Skin of body (tissue), 2 donors: ENCODE results near the gene MACO1. TPM values are rescaled to one million over a fixed set of nuclear protein-coding genes. Genes with fewer than 3 reads are reported as not detected.
"Not testable (repeated sequence)": the region's sequence is repeated elsewhere in the genome, so short reads cannot be mapped to it uniquely, and the experiment has no call there.

Experiments used
- DNase-seq: peaks from one replicate; lab custom pipeline; 2025; lab: John Stamatoyannopoulos, UW
- total RNA-seq: library from RNA; depleted of rRNA; stranded (reverse); fragments of >200 nt; gene quantifications from one replicate; pipeline ENCODE4 v1.2.3, GENCODE V29; 2014

The MACO1 gene
- total RNA-seq, 1 donor from 2014 or later = 13.1 TPM

DNA sequence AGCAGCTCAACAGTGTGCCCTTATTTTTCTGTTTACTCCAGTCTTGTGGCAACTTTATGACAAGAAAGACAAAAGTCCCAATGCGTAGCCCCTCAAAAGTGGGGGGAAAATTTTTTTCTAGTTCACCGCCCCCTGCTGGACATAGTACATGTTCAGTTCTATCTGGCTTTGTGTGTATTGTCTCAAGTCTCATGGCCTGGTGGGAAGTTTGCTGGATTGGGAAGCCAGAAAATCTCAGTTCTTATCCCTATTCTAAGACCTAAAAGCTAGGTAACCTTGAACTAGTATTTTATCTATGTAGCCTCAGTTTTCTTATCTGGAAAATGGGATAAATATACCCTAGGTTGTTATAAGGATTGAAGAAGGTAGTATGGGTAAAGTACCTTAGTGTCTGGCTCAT lies 56.9 kb downstream of the MACO1 start:
- DNase-seq = no peak

DNA sequence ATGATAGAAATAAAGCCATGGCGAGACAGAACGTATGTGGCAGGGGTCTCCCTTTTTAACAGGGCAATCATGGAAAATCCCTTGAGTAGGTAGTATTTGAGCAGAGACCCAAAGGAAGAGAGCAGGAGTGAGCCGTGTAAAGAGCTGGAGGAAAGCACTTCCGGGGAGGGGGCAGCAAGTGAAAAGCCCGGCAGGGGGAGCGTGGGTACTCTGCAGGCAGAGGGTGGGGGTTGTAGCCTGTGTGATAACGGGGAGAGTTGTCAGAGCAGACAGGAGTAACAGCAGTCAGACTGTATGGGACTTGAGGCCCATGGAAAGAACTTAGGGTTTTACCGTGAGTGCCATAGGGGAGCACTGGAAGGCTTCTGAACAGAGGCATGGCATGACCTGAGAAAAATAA lies 61.6 kb downstream of the MACO1 start:
- no peak for DNase-seq

DNA sequence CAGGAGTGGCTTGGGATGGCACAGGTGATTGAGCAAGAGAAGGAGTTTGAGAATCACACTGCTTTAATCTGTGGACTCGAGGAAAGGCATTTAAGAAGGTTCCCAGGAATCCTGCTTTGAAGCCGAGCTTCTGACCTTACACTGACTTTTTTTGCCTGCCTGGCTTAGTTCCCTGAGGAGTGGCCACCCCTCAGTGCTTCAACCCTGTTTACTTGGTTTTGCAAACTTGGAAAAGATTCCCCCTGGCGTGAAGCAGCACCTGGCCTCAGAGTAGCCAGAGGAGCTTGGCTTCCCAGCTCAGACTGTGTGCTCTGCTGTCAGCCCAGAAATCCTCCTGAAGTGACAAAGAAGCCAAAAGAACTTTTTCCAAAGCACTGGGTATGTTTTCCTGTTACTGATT lies 64.3 kb downstream of the MACO1 start:
- no peak for DNase-seq

DNA sequence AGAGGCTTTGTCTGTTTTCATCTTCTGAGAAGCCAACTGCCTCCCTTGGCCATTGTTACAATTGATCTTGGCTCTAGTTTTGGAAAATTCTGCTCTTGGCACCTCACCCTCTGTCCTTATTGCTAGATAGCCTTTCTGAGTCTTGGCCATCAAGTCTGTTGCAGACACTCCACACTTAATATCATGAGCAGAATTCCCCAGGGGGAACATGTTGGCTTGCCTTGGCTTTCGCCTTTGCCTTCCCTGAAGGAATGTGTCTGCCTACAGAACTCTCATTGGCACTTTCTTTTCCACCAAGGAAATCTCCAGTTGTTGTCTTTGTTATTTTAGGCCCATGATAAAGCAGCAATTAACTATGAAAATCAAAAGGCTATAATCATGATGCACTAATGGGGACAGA lies 70.0 kb downstream of the MACO1 start:
- DNase-seq = no peak

DNA sequence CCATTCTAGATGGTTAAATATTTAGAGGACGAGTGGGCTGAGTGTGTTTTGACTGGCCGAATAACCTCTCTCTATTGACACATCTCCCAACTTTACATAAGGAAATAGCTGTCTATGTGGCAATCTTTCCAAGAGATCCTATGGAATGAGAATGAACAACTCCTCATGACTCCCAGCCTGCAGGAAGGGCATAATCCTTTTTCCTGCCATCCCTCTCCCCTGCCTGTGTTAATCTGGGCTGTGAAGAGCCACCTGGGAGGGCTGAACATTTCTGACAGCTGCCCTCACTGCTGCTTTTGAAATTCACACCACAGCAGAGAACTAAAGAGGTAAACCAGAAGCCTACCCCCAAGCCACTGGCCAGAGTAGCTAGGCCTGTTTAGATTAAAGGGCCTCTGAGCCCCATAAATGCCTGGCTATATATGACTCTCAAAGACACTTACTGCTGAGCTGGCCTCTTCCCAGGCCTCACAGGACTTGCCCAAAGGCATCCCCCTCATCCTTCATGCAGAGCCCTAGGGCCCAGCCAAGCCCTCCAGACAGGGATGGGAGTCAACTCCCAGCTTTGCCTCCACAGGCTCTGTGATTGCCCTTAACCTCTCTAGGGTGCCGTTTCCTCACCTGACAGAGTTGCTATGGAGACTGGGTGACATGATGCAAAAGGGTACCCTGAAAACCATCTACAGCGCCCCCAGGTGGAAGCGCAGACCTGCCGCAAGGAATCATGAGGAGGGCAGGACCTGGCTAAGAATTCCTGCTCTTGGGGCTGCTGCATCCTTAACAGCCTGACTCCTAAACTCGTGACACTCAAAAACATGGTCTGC lies 70.8 kb downstream of the MACO1 start:
- DNase-seq = no peak

DNA sequence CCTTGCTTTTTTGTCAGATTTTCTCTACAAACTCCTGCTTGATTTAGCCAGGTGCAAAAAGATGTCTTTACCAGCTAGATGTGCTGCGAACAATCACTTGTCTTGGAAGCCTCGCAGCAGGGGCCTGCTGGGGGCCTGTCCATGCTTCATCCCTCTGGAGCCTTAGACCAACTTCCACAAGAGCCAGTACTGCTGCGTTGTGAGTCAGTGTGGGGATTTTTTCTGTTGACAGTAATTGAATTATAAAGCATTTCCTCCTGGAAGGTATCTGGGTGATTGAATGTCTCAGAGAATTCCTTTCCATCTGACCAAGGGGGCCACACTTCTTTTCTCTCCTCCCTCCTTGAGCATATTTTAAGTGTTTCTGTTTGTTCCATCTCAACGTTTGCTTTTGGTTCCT lies 72.3 kb downstream of the MACO1 start:
- no peak for DNase-seq

DNA sequence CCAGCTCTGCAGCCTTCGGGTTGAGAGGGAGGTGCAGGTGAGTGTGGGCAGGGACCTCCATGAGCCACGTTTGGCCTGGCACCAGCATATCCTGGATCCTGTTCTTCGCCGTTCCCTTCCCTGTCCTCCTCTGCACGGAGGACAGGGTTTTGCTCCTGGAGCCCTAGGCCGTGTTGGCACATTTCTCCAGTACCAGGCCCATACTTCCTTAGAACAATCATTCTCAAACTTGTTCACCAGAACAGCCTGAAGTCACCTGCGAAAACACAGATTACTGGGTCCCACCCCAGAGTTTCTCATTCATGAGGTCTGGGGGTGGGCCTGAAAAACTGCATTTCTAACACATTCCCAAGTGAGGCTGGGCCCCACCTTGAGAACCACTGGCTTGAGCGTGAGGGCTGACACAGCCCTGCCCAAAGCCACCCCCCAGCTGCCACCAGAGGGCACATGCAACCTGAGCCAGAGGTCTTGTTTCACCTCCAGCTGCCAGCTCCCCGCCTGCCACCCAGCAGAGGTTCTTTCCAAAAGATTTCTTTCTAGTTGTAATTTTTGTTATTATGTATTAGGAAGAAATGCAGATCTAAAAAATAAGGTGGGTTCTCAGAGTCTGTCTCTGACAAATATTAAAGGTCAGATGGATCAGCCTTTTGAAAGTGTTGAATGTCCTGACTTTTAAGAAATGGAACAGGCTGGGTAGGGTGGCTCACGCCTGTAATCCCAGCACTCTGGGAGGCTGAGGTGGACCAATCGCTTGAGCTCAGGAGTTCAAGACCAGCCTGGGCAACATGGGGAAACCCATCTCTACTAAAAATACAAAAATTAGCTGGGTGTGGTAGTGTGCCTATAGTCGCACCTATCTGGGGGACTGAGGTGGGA lies 73.1 kb downstream of the MACO1 start:
- DNase-seq = no peak

DNA sequence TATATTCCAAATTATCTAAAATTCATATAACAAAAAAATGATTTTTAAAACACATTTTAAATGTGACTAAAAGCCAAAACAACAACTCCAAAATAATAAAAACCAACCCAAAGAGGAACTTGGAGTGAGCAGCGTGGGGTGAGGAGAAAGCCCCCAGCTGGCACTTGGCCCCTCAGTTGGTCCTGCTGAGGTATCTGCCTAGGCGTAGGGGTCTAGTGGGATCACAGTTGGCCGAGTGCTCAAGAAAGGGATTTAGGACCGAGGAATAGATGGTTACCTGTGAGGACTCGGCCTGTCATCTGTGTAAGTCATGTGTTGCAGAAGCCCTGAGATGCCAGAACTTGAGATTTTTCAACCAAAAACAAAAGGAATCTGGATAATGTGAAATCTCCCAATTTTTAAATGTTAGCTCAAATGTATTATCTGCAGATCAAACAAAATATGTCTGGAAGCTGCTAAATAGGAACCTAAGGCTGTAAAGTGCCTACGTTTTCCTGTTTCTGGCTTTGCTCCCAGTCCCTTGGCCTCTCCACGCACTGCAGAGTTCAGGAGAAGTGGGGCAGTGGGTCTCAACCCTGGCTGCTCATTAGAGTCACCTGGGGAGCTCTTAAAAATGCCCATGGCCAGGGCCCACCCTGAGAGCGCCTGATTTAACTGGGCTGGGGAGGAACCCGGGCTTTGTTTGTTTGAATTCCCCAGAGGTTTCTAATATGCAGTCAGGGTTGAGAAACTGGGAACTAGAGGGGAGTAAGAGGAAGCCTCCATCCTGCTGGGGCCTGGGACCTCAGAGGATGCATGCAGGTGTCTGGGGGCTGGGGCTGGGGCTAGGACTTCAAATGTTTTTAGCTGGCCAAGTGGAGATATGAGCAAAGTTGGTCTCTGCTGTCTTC lies 74.3 kb downstream of the MACO1 start:
- no peak for DNase-seq

DNA sequence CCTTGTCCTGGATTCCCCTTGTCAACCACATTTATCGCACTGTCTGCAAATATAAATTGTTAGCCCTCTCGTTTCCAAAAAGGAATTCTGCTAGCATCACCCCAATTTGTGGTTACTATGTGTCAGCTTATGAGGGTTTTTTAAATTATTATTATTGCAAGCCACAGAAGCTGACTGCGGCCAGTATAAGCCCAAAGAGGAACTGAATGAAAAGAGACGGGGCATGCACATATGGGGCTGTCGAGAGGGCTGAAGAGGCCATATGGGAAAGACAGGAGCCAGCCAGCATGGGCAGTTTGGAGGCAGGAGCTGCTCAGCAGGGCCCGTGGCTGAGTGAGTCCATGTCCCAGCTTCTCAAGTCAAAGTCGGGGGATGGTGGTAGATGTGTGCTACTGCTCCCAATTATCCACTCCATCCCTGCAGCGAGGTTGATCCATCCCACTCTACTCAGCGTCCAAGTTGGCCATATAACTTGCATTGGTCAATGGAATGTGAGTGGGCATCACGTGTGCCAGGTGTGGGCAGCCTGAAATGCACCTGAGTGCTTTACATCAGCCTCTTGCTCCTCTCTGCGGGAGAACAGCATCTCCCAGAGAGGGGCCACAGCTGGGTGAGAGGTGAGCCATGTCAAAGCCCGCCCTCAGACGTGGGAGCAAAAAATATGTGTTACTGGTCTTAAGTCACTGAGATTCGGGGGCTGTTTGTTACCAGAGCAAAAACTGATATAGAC lies 75.1 kb downstream of the MACO1 start:
- DNase-seq = no peak

DNA sequence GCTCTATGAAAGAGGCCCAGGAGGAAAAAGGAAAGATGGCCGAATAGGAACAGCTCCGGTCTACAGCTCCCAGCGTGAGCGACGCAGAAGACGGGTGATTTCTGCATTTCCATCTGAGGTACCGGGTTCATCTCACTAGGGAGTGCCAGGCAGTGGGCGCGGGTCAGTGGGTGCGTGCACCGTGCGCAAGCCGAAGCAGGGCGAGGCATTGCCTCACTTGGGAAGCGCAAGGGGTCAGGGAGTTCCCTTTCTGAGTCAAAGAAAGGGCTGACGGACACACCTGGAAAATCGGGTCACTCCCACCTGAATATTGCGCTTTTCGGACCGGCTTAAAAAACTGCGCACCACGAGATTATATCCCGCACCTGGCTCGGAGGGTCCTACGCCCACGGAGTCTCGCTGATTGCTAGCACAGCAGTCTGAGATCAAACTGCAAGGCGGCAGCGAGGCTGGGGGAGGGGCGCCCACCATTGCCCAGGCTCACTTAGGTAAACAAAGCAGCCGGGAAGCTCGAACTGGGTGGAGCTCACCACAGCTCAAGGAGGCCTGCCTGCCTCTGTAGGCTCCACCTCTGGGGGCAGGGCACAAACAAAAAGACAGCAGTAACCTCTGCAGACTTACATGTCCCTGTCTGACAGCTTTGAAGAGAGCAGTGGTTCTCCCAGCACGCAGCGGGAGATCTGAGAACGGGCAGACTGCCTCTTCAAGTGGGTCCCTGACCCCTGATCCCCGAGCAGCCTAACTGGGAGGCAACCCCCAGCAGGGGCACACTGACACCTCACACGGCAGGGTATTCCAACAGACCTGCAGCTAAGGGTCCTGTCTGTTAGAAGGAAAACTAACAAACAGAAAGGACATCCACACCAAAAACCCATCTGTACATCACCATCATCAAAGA lies 76.1 kb downstream of the MACO1 start:
- not testable (repeated sequence) for DNase-seq

DNA sequence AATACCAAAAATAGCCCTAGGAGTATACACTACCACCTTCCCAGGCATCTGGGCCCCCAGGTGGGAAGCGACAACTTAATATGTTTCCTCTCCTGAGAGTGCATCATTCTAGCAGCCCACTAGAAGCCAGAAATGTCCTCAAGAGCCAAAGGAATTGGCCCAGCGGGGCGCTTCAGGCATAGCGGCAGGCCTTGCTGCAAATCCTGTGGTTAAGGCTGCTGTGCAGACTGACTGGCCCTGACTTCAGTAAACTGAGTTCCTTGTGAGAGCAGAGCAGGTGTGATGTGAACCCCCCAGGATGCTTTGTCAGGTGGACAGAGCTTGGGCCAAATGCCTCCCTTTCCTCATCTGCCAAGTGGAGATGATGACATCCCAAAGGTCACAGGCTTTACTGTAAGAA lies 83.0 kb downstream of the MACO1 start:
- DNase-seq = no peak

DNA sequence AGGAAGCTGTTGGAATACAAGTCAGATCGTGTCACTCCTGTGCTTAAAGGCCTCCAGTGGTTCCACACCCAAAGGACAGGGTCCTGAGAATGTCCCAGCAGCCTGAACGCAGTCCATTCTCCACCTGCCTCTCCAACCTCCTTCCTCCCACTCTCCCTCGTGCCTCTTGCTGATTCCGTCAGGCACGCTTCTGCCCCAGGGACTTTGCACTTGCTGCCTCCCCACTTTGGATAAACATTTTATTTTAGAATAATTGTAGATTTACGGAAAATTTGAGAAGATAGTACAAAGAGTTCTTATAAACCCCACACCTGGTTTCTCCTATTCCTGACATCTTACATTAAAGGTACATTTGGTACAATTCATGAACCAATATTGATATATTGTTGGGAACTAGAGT lies 84.3 kb downstream of the MACO1 start:
- no peak for DNase-seq

DNA sequence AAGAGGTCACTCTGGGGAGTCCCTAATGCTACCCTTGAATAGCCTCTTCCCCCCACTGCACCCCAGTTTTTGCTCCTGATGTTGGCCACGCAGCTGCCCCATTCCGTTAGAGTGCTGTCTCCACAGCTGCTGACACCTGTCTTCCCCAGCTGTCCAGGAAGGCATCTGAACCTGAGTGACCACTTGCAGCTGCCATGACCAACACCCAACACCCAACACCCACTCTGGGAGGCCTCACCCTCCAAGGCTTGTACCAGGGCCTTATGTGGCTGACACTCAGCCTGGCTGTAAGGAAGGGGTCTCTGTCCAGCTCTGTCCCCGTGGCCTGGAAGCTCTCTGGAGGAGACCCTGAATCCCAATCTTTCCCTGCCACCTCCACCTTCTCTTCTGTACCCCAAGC lies 86.0 kb downstream of the MACO1 start:
- DNase-seq = no peak

DNA sequence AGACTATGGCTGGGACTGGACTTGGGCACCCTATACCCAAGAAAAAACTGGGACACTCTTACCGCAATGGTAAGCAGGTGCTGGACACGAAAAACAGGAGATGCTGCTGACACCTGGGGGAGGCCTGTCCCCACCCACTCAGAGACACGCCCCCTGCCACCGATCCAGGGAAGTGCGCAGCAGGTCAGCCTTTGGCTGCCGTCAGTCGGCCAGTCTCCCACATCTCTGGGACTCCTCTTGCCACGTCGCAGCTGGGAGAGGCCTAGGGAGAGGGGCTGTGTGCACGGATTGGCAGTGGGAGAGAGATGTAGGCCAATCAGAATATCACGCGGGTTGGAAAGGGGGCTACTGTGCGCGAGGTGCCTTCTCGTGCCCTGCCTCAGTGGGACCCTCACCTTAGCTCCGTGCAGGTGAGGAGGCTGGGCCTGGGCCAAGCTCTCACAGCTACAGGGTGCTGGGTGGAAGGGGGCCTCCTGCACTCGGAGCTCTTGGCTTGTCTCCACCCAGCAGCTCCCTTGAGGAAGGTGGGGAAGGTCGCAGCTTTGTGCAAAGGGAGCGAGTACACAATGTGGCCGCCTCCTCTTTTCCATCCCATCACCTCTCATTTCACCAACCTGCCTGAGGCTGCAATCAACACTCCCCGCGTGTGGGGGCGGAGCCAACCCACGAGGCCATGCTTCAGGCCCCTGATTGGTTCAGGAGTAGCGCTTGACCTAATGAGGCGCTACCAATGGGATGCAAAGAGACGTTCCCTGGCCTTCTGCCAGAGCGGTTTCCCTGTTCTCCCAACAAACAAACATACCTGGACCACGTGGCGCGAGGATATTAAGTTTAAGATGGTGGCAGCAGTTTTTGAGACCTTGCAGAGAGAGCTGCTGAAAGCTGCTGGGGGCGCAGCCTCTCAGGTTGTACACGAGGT lies 87.0 kb downstream of the MACO1 start:
- DNase-seq = no peak

DNA sequence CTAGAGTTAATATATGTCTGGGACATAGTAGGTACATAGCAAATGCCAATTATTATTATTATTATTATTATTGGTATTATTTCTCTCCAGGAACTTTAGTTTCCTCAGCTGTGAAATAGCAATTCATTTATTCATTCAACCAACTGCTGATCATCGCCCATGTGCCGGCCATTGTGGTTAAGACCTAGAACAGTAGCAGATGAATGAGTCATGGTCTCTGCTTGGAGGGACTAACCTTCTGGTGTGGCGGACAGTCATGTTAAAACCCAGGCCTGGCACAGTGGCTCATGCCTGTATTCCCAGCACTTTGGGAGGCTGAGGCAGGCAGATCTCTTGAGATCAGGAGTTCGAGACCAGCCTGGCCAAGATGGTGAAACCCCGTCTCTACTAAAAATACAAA lies 88.9 kb downstream of the MACO1 start:
- no peak for DNase-seq

DNA sequence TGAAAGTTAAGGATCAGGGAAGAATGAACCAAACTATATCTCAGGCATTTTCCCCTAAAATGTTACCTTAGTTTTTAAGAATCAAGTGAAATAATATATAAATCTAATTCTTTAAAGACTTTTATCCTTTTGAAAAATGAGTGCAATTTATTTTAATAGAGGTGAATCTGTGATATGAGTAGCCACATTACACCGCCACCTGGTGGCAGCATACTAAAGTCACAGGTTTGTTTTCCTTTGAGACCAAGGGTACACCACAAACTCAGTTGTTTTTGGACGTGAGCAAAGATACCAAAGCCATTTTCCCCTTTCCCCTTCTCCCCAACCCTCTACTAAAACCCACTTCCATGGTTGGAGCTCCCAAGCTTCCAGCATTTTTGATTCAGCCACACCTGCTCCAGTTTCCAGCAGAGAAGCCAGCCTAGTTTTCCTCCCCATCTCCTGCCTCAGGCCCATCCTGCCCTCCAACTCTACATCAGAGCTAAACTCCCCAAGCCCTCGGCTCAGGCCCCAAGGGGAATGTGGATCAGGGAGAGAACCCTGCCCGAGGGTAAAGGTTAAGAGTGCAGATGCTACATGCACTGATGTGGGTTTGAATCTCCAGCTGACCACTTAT lies 89.9 kb downstream of the MACO1 start:
- peak; percentile 26 for DNase-seq

DNA sequence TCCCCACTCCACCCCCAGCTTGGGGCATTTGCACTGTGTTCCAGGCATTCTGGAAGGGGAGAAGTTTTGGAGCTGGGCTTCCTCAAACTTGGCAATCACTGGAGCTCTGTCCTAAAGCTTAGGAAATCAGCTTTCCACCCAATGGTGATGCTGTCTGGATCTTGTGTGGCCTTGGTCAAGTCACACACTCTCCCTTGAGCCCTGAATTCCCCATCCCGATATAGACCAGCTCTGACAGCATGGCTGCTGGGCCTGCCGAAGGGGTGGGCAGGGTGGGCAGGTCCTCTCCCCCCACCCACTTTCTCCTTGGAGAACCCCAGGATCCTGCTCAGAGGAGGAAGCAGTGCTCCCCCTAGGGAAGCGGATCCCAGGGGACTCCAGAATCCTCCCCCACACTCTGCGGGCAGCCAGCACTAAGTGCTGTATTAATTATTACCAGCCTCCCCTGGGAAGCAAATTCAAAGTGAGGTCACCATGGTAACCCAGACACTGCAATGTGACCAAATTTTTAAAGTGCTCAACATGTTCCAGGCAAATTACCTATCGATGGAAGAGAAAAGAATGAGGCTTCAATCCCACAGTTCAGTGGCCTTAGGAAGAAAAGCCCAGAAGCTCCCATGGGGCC lies 91.4 kb downstream of the MACO1 start:
- DNase-seq = no peak

DNA sequence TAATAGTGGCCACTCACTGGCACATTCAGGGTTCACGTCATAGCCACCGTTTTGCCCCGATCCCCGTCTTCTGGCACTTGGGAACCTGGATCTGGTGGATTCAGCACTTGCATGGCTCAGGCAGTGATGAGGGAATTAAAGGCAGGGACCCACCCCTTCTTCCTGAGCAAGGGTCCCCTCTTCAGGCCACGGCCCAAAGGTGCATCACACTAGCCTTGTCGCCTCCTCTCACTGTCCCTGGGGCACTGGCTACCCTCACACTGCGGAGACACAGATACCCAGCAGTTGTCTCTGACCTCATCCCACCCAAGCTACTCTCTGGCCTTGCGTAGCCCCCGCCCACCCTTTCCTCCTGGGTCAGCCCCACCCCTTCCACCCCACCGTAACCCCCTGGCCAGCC lies 92.8 kb downstream of the MACO1 start:
- no peak for DNase-seq
